Measurements from ENCODE around the gene DEPDC5.

The DEPDC5 gene

DNA sequence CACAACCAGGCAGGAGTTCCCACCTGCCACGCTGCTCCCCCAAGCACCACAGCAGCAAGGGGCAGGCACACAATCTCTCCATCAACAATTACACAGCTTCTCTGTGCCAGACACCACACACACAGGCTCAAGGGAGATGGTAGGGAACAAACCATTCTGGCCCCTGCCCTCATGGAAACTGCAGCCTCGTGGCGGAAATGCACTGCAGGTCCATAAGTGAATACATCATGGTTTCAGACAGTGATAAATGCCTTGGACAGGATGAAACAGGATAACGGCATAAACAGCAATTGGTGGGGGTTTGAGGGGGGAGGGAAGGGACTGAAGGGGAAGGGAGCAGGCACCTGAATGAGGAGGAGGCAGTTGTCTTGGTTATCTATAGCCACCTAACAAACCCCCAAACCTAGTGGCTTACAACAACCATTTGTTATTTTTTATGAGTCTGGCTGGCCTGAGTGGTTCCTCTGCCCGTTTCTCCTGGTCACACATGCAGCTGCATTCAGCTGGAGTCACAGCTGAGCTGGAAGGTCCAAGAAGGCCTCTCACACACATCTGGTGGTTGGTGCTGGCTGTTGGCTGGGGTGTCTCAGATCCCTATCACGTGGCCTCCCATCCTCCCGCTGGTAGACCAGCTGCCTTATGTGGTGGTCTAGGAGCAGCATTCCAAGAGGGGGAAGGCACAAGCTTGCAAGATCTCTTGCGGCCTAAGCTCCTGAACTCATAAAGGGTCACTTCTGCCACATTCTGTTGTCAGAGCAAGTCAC lies 175.5 kb downstream of the DEPDC5 start:
- no peak for FAIRE-seq

DNA sequence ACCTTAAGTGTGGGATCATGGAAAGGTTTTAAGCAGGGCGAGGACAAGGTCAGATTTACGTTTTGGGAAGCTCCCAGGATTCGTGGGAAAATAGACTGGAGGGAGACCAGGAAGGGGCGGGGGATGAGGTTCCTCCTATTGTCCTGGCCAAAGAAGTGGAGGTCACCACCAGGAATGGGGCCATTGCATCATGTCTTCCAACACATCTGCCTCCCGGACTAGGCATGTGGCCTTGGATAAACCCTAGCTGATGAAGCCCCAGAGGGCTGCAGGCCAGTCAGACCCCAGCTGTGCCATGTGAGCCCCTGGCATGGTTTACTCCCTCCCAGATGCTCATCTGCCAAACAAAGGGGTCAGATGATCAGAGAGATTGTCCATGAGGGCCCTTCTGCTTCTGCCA lies 179.0 kb downstream of the DEPDC5 start:
- no peak for FAIRE-seq

DNA sequence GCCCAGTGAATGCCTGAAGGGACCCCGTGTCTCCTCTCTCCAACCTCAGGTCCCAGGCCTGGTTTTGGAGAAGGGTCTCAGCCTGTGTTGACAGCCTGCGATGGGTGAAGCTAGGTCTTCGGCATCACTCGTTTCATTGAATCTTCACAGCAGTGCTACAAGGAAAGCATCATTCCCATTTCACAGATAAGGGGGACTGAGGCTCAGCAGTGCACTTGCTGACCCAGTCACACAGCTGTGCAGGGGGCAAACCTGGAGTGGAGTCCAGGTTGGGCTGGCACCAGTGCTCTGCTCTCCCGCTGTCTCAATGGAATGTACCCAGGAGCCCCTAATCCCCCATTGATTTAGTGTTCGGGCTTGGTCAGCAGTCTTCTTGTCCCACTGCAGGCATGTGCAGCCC lies 179.6 kb downstream of the DEPDC5 start:
- no peak for FAIRE-seq

DNA sequence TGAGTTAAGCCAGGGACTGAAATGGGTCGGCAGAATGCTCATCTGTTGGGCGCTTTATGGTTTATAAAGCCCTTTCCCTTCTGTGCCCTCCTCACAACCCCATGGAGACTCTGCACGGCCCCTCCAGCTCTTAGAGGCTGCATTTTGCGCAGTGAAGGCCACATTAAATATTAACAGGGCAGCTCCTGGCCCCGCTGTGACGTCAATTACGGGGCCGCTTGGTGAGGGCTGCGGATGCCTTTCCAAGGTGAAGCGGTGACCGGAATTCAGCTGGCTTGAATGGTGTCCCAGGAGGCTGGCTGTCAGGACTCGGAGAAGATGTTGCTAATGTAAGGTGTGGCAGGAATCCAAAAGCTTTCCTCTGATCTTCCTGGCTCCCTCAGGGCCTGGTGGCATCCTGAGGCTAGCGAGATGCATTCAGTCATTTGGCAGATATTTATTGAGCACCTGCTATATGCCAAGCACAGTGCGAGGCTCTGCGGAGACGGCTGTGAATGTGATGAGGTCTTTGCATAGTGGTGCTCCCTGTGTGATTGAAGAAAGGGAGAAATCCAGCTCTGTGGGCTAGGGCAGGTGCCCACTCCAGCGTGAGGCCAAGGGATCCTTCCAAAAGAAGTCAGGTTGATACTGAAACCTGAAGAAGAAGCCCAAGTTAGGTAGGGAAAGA lies 180.1 kb downstream of the DEPDC5 start:
- no peak for FAIRE-seq

DNA sequence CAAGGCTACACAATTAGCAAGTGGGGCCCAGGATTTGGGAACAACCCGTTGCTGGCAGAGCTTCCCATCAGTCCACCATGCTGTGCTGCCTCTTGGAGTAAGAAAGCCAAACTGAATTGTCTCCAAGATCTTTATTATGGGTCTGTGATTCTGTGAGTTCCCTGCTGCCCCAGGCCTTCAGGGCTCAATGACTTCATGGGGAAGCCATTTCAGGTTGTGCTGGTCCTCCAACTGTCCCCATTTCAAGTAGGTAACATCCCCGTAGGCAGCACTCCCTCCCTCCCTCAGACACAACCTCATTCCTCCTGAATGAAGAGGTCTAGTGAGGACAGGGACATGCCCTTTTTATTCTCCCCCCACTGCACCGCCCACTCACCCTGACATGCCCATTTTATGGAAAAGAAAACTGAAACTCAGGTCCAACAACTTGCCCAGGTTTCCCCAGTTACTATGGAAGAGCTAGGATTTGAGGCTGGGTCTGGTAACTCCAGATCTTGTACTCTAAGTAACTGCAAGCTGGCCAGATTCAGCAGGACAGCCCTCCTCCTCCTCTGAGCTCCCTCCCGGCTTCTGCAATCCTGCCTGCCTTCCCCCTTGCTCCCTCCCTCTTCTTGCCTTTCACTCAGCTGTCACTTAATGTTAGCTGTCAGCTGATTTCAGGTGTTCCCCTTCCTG lies 182.3 kb downstream of the DEPDC5 start:
- FAIRE-seq = no peak

DNA sequence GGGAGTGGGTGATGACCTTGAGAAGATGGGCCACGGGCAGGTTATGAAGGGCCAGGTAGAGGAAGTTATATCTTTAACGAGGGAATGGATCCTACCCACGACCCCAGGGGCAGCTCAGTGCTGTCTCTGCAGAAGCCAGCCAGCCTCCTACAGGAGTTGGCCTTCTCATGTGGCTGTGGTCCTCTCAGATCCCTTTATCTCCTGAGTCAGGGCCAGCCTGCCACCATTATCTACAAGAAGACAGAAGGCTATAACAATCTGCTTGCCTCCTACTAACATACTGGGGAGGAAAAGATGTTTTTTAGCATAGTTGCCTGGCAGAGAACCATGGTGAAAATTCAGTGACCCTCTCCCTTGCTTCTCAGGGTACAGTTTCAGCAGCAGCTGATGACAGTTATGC lies 183.5 kb downstream of the DEPDC5 start:
- FAIRE-seq = no peak

DNA sequence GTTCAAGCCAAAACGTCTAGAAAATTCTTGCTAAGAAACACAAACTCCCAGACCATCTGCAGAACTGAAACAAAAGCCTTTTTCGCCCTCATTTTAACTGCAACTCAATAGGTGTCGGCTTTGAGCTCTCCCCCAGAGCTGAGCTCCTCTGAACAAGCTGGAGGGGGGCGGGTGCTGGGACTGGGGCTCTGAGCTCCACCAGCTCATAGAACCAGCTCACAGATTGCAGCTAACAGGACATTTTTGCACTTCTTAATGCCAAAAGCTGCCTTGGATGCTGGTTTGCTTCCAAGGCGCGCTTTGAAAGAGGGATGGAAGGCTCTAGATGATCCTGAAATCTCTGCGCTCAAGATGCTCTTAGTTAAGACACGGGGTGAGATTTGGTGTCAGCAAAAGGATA lies 184.5 kb downstream of the DEPDC5 start:
- FAIRE-seq = no peak

DNA sequence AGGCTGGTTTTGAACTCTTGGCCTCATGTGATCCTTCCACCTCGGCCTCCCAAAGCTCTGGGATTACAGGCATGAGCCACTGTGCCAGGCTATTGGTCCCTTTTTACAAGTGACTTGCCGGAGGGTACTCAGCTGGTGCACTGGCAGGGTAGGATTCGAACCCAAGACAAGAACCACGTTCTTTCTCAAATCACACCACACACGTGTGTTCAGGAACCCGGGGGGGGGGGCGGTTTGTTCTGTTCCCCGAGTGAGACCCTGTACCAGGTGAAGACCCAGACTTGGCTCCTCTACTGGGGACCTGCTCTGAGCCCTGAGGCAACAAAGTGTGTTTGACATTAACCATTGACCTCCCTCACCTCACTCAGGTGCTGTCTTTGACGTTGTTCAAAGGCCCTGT lies 186.7 kb downstream of the DEPDC5 start:
- no peak for FAIRE-seq

DNA sequence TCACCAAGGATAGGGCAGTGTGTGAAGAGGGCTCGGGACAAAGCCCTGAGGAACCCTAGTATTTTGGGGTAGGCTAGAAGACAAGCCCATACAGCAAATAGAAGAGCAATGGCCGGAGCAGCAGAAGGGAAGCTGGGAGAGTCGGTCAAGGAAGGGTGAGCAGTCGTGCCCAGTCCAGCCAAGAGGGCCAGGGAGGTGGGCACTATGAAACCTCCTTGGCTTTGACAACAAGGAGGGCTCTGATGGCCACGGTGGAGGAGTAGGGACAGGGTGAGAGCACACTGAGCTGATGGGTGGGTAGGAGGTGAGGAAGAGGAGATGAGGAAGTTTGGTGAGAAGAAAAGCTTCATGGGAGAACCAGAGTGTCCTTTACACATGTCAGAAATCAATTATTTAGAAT lies 188.3 kb downstream of the DEPDC5 start:
- FAIRE-seq = no peak

DNA sequence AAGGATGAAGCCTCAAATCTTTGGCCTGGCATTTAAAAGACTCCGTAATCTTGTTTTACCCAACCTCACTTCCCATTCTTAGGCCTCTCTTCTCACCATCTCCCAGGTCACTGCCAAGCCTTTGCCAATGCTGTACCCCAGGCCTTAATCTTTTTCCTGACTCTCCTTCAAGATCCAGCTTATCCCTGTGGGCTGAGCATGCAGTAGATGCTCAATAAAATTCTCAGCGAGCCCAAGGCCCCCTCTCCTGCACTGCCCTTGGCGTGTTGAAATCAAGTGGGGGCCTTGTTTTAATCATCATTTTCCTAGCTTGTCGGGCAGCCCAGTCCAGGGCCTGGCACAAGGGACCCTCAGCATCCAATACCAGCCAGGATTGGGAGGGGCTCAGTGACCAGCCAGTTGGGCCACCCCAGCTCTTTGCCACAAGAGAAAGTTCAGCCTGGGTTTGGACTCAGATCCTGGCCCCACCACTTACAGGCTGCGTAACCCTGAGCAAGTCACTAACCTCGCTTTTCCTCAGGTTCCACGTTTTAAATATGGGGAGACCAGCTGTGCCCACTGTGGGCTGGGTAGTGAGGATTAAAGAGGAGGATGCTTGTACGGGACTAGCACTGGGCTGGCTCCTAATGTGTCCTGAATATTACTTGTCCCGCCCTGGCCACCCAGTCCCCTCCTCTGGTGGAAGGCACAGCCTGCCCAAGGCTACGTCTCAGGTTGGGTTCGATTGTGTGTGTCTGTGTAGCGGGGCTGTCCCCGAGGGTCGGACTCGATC lies 189.6 kb downstream of the DEPDC5 start:
- FAIRE-seq = no peak

DNA sequence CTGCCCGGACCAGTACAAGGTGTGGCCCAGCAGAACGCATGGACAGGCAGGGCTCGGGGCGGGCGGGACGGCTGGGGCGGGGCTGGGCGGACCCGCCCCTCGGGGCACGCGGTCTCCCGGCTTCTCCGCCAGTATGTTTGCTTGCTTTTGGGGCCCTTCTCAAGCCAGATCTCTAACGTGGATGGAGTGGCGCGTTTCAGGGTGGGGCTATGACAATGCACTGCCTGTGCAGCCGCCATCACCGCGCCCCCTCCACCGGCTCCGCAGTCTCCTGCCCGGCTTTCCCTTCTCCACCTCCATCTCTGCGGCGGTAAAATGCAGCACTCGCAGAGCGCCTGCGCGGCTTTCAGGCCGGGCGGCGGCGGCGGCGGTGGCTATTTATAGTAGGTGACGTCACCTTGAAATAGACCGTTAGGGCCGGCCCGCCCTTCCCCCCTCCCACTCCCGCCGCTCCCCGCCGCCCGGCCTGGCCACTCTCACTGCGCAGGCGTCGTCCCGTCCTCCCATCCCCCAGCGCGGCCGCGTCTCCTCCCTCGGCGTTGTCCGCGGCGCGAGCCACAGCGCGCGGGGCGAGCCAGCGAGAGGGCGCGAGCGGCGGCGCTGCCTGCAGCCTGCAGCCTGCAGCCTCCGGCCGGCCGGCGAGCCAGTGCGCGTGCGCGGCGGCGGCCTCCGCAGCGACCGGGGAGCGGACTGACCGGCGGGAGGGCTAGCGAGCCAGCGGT lies 190.3 kb downstream of the DEPDC5 start, which contains the start of gene YWHAH:
Gene YWHAH (plus strand): TSS at position 558 of the 722 bp plus-strand sequence. CDS start 199 bp downstream, outside the sequence.
- no peak for FAIRE-seq

DNA sequence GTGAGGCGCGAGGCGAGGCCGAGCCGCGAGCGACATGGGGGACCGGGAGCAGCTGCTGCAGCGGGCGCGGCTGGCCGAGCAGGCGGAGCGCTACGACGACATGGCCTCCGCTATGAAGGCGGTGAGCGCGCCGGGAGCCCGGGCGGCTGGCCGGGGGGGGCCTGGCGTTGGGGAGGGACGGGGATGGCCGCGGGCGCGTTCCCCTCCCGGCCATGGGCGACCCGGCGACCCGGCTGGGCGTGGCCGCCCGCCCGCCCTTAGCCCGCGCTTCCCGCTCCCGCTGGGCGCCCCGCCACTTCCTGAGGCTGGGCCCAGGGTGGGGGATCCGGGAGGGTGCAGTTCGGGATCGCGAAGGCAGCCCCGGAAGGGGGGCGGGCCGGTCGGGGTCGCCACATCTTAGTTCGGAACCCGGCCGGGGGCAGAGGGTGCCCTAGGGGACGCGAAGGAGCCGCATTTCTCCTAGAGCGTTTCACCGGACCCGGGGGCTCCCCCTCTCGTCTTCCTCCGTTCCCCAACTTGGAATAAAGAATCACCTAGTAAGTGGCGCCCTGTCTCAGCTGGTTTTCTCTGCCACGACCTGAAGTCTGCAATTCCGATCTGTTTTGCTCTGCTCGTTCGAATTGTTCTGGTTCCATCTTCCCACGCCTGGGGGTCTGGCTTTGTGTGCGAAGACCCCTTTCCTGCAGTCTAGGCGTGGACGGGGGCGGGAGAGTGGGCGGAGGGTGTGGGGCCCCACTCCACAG lies 191.1 kb downstream of the DEPDC5 start:
- FAIRE-seq = no peak

DNA sequence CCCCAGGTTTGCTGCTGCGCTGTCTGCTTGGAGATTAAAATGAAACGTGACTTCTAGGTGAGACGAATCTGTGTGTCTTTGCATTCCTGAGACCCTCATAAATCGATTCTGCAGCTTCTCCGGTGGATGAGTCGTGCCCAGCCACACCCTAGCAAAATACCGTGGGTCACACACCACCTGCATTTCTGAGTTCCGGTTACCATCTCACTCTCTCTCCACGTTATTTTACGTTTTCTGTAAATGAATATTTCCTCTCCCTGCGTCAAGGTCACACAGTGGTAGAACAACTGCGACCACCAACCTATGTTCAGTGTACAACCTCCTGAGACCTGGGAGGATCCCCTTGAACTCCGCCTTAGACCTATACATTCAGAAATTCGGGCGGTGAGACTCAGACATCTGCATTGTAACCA lies 191.6 kb downstream of the DEPDC5 start:
- no peak for FAIRE-seq

DNA sequence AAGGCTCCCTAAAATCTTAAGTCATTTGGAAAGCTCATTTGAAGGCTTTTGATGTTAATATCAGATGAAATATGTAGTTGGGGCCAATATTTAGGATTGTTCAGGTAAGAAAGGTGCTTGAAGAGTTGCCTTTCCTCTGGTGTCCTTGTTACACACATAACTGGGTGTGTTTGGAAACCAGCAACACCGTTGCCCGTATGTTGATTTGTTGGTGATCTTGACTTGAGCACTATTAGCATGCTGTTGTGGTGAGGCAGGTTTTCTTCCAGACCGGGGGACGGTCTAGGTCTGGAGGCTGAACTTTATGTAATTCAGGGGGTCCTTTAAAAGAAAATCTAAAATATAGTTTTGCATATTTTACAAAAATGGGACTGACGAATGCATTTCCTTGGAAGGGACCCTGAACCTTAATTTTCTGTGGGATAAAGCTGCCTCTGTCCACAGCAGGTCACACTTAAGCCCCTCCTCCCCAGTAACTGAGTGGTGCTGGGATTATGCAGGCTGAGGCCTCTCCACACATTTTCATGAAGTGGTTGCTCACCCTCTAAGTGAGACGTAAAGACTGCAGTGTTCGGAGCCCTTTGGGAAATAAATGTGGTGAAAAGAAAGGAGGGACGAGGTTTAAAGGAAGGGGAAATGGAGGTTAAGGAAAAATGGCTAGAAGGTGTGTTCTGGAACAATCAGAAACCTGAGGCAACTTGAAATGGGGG lies 192.3 kb downstream of the DEPDC5 start:
- FAIRE-seq = no peak

DNA sequence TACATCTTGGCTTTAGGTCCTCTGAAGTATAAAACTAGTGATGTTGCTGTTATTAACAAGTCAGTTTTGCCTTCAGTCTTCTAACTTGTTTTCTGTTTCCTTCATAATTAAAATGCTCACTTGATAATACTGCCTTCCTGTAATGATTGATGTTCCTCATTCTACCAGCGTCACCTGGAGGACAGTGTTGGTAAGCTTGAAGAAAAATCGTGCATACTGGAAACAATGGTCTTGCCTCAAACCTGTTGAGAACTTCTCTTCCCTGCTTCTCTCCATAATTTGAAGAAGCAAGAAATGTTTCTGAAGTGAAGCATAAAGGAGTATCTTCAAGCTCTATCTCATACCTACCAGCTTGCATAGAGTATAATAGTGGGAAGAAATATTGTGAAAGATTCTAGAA lies 193.5 kb downstream of the DEPDC5 start:
- no peak for FAIRE-seq

DNA sequence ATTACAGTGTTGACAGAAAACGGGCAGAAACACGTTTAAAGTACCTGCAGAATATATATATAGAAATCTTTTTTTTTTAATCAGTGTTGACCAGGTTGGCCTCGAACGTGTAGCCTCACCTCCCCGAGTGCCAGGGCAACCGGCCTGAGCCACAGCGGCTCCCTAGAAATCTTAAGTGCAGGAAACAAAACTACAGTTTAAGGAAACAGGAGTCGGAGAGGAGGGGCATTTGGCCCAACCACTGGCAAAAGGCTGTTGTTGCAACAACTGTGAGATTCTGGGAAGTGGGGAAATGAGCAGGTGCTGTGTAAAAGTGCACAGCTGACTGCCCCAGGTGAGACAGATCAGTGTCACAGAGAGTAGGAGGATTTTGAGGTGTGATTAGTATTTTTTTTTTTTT lies 194.2 kb downstream of the DEPDC5 start:
- FAIRE-seq = no peak

DNA sequence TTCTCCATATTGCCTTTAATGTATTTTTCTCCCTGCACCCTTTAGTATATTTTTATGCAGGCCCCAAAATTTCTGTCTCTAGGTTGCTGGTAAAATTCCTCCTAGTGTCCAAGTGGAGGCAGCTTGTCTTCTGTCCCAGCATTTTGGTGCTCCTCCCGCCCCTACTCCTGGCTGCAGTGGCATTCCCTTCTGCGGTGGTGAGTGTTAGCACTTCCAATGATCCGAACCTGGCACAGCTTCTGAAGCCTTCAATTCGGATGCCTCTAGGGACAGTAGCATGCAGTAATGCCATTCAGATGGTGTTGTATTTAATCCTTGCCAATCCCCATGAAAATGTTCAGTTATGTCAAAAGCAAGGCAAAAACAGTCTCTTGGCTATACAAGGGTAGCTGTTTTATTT lies 196.4 kb downstream of the DEPDC5 start:
- no peak for FAIRE-seq

DNA sequence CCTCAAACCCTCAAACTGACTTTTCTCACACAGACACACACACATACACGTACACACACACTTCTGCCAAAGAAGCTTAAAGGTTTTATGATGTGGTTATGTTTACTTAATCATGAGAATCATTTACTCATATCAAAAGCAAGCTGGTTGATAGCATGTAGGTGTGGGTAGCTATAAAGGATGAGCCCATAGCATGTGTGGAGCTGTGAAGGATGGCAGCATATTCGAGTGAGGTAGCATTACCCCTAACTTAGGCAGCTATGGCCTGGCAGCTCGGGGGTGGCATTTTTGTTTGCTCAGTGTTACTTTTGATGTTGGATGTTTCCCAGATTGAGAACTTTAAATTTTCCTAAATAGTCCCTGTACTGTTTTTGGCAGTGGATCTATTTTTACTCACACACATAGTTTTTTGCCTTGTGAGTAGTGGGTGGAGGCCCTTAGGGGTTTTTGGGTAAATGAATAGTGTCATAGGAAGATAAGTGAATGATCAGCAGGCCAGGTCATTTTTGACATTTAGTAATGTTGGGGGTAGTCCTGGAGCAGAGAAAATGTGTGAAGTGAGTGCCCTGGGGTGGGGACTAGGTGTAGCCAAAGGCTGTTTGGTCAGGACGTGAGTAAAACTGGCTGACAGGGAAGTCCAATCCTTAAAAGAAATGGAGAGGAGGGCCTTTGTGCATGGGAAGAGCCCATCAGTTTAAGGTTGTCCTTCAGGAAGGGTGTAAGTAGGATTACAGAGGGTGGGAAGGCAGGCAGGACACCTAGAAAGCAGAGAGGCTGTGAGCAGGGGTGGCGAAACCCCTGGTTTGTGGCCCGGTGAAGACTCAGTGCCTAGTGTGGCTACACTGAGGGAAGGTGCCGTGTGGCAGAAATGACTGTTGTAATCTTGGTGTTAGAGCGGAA lies 197.6 kb downstream of the DEPDC5 start:
- no peak for FAIRE-seq

DNA sequence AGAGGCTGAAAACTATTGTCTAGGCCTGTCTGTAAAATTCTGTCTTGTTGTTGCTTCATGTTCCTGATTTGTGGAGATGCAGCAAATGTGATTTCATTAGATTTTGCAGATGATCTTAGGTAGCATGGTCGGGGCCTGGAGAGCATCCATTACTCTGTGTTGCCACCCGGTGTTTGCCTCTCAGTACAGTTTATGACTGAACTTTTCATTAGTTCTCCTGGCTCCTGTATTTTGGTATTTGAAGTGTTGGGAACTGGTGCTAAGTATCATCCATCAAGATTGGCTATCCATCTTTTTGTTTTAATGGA lies 198.2 kb downstream of the DEPDC5 start:
- FAIRE-seq = no peak

DNA sequence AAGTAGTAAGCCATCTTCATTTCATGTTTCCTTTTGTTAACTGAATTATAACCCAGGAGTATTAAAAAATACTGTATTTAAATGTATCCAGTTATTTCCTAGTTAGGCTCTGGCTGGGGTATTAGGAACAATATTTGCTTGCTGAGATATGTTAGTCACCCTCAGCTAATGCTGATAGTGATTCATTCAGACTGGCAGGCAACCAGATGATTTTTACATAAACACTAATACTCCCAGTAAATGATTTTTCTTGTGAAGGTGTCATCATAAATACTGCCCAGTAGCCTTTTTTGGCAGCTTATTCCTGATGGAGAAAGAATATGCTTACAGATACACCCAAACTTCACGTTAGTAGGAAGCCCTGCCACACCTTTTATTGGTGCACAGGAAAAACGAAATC lies 198.7 kb downstream of the DEPDC5 start:
- FAIRE-seq = no peak
